Measurements from ENCODE around the gene ARAF. TPM values are rescaled to one million over a fixed set of nuclear protein-coding genes. Genes with fewer than 3 reads are reported as not detected.

The ARAF gene
- total RNA-seq, 2 experiments from 2014 or later: 53.9 to 60.9 TPM

DNA sequence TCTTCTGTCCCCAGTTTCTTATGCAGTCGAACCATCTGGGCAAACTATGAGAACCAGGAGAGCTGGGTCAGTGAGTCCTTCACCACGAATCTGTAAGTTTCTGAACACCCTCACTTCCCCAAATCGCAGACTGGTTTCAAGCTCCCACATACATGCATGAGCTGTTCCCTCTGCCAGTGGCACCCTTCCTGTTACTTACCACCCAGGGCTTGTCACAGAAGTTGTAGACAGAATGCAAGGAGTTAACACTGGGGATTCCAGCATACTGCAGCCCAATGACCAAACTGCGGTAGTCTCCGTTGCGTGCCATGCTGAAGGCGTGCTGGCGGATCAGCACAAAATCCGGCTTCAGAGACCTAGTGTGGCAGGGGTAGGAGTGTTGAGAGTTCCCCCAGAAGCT is 44.0 kb downstream of the ARAF start:
- TF ChIP-seq, protein P1, sequence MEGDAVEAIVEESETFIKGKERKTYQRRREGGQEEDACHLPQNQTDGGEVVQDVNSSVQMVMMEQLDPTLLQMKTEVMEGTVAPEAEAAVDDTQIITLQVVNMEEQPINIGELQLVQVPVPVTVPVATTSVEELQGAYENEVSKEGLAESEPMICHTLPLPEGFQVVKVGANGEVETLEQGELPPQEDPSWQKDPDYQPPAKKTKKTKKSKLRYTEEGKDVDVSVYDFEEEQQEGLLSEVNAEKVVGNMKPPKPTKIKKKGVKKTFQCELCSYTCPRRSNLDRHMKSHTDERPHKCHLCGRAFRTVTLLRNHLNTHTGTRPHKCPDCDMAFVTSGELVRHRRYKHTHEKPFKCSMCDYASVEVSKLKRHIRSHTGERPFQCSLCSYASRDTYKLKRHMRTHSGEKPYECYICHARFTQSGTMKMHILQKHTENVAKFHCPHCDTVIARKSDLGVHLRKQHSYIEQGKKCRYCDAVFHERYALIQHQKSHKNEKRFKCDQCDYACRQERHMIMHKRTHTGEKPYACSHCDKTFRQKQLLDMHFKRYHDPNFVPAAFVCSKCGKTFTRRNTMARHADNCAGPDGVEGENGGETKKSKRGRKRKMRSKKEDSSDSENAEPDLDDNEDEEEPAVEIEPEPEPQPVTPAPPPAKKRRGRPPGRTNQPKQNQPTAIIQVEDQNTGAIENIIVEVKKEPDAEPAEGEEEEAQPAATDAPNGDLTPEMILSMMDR (IDR thresholded peaks at IDR 0.05): no peak
- POLR2A ChIA-PET: no interaction called here
- Mint-ChIP-seq H3K4me1 (ENCODE audit: low read depth) (peaks cover 5% of the 10 kb centered on the region), H3K36me3 (ENCODE audit: low read depth) (no peaks in the 10 kb centered on the region), H3K27me3 (no peaks in the 10 kb centered on the region), H3K27ac (no peak overlapping the region), H3K4me3 (no peak overlapping the region), H3K9me3 (no peaks in the 10 kb centered on the region)
- intact Hi-C loops (cut with micrococcal nuclease): no loop called here
- no peak for ATAC-seq
- DNase-seq: no peak
- CTCF ChIA-PET: no interaction called here

DNA sequence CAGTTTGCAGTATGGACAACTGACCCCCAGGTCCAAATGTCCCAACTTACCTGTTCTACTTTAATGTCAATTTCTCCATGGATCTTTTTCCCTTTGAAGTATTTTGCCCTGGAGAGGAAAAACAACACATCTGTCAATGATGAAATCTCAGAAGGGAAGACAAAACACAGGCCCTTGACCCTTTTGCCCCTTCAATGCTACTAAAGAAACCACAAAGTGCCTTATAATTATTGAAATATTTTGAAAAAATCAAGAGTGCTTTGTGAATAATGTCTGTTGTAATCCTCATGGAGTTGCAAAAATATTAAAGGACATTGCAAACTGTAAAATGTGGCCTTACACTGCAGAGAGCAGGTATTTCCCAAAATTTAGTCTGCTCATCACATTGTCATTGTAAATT is 46.1 kb downstream of the ARAF start:
- ChIA-PET CTCF (no interaction called here), POLR2A (no interaction called here)
- no peak for DNase-seq
- Mint-ChIP-seq H3K9me3 (no peaks in the 10 kb centered on the region), H3K4me1 (ENCODE audit: low read depth) (peaks cover 5% of the 10 kb centered on the region), H3K36me3 (ENCODE audit: low read depth) (no peaks in the 10 kb centered on the region), H3K27ac (no peak overlapping the region), H3K27me3 (no peaks in the 10 kb centered on the region), H3K4me3 (no peak overlapping the region)
- no peak for ATAC-seq
- intact Hi-C loops (cut with micrococcal nuclease): no loop called here
- TF ChIP-seq, protein P1 (IDR thresholded peaks at IDR 0.05): no peak

DNA sequence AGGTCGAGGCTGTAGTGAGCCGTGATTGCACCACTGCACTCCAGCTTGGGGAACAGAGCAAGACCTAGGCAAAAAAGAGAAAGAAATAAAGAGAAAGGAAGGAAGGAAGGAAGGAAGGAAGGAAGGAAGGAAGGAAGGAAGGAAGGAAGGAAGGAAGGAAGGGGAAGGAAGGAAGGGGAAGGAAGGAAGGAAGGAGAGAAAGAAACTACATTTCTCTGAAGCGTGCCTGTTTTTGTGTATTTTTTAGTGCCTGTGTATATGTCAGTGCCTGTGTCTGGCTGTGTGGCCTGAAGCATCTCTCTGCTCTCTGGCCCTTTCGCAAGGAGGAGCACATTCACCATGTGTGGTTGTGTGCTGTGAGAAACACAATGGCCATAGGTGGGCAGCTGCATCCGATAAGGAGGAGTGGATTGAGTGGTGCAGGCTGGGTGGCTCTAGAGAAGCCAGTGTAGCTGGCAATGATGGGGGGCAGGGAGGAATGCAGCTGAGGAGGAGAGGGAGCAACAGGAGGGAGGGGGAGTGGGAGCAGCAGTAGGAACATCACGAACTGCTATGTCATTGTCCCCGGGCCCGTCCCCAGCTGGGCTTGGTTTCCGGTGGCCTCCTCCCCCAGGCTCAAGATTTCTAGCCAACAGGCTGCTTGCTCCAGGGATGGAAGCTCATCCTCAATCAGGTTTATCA is 47.3 kb downstream of the ARAF start:
- H3K4me3 Mint-ChIP-seq: no peak overlapping the region
- no peaks in the 10 kb centered on the region for H3K27me3 Mint-ChIP-seq
- intact Hi-C loops (cut with micrococcal nuclease): no loop called here
- H3K4me1 Mint-ChIP-seq (ENCODE audit: low read depth): peaks cover 5% of the 10 kb centered on the region
- ATAC-seq (no peak), DNase-seq (no peak)
- ChIA-PET CTCF (interaction anchor here (1.2 kb wide), 1 partner anchor 10 kb away, joined by 3 read pairs; no protein-coding TSS in a partner anchor), POLR2A (interaction anchor here (0.6 kb wide), 1 partner anchor 47 kb away, joined by 3 read pairs; no protein-coding TSS in a partner anchor)
- no peak overlapping the region for H3K27ac Mint-ChIP-seq
- no peaks in the 10 kb centered on the region for H3K36me3 Mint-ChIP-seq (ENCODE audit: low read depth)
- H3K9me3 Mint-ChIP-seq: no peaks in the 10 kb centered on the region
- TF ChIP-seq, protein P1 (IDR thresholded peaks at IDR 0.05): no peak

- H3K36me3 Mint-ChIP-seq (ENCODE audit: low read depth): no peaks in the 10 kb centered on the region
- H3K4me1 Mint-ChIP-seq (ENCODE audit: low read depth): peaks cover 5% of the 10 kb centered on the region
- ATAC-seq (no peak), DNase-seq (no peak)
- ChIA-PET CTCF (no interaction called here), POLR2A (no interaction called here)
- no peak overlapping the region for H3K27ac Mint-ChIP-seq
- H3K9me3 Mint-ChIP-seq: no peaks in the 10 kb centered on the region
- TF ChIP-seq, protein P1 (IDR thresholded peaks at IDR 0.05): no peak
- no peaks in the 10 kb centered on the region for H3K27me3 Mint-ChIP-seq
- intact Hi-C loops (cut with micrococcal nuclease): no loop called here
- H3K4me3 Mint-ChIP-seq: no peak overlapping the region
Observed at GRCh38 chrX:47610511-47610910, 49.5 kb downstream of the ARAF start.

GRCh38 chrX:47611489-47611888 is 50.5 kb downstream of the ARAF start:
- ATAC-seq (no peak), DNase-seq (no peak)
- Mint-ChIP-seq H3K4me1 (ENCODE audit: low read depth) (peaks cover 5% of the 10 kb centered on the region), H3K27me3 (no peaks in the 10 kb centered on the region), H3K36me3 (ENCODE audit: low read depth) (no peaks in the 10 kb centered on the region), H3K9me3 (no peaks in the 10 kb centered on the region), H3K4me3 (no peak overlapping the region), H3K27ac (no peak overlapping the region)
- ChIA-PET POLR2A (no interaction called here), CTCF (no interaction called here)
- intact Hi-C loops (cut with micrococcal nuclease): no loop called here
- TF ChIP-seq, protein P1 (IDR thresholded peaks at IDR 0.05): no peak
